PC-3 (cell line): ENCODE measurements around the gene USH1C.

Experiments used
- EZH2 ChIP-seq: fragments of 300-600 bp; sonication (generic); IDR thresholded peaks from one replicate; pipeline ENCODE4 v1.6.1; 2017; ENCODE audit warnings: antibody characterized with exemption, mild to moderate bottlenecking, low read length; ENCODE audit not compliant: unreplicated experiment
- TF ChIP-seq, protein P1 (sequence below): fragments of 300-600 bp; sonication (generic); conservative IDR thresholded peaks from 2 replicates; pipeline ENCODE4 v1.5.1; 2017; ENCODE audit warnings: antibody characterized with exemption, low read depth, mild to moderate bottlenecking, low read length

- no peak for TF ChIP-seq EZH2
- TF ChIP-seq, protein P1, sequence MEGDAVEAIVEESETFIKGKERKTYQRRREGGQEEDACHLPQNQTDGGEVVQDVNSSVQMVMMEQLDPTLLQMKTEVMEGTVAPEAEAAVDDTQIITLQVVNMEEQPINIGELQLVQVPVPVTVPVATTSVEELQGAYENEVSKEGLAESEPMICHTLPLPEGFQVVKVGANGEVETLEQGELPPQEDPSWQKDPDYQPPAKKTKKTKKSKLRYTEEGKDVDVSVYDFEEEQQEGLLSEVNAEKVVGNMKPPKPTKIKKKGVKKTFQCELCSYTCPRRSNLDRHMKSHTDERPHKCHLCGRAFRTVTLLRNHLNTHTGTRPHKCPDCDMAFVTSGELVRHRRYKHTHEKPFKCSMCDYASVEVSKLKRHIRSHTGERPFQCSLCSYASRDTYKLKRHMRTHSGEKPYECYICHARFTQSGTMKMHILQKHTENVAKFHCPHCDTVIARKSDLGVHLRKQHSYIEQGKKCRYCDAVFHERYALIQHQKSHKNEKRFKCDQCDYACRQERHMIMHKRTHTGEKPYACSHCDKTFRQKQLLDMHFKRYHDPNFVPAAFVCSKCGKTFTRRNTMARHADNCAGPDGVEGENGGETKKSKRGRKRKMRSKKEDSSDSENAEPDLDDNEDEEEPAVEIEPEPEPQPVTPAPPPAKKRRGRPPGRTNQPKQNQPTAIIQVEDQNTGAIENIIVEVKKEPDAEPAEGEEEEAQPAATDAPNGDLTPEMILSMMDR: no peak
Measured at GRCh38 chr11:17544181-17544622, at the start of gene USH1C.
